Measurements from ENCODE around the gene HTR3A.

DNA sequence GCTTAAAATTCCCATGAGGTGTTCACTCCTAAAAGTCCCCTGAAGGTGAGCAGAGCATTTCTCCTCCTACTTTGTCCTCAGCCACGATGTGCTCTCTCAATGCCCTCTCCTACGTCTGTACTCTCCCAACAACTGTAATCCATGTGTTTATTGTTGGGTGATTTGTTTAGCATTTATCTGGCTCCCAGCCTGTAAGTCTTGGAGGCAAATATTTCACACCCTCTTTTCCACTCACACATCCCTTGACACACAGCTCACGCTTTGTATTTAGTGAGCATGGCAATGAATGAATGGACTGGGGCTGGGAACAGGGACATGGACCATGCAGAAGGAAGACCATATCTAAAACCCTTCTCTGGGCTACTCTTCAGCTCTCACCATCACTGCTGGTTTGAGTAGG, 22.6 kb downstream of the HTR3A start:
- TF ChIP-seq, protein P1, sequence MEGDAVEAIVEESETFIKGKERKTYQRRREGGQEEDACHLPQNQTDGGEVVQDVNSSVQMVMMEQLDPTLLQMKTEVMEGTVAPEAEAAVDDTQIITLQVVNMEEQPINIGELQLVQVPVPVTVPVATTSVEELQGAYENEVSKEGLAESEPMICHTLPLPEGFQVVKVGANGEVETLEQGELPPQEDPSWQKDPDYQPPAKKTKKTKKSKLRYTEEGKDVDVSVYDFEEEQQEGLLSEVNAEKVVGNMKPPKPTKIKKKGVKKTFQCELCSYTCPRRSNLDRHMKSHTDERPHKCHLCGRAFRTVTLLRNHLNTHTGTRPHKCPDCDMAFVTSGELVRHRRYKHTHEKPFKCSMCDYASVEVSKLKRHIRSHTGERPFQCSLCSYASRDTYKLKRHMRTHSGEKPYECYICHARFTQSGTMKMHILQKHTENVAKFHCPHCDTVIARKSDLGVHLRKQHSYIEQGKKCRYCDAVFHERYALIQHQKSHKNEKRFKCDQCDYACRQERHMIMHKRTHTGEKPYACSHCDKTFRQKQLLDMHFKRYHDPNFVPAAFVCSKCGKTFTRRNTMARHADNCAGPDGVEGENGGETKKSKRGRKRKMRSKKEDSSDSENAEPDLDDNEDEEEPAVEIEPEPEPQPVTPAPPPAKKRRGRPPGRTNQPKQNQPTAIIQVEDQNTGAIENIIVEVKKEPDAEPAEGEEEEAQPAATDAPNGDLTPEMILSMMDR (IDR thresholded peaks at IDR 0.05) = no peak
- TF ChIP-seq, protein P2, sequence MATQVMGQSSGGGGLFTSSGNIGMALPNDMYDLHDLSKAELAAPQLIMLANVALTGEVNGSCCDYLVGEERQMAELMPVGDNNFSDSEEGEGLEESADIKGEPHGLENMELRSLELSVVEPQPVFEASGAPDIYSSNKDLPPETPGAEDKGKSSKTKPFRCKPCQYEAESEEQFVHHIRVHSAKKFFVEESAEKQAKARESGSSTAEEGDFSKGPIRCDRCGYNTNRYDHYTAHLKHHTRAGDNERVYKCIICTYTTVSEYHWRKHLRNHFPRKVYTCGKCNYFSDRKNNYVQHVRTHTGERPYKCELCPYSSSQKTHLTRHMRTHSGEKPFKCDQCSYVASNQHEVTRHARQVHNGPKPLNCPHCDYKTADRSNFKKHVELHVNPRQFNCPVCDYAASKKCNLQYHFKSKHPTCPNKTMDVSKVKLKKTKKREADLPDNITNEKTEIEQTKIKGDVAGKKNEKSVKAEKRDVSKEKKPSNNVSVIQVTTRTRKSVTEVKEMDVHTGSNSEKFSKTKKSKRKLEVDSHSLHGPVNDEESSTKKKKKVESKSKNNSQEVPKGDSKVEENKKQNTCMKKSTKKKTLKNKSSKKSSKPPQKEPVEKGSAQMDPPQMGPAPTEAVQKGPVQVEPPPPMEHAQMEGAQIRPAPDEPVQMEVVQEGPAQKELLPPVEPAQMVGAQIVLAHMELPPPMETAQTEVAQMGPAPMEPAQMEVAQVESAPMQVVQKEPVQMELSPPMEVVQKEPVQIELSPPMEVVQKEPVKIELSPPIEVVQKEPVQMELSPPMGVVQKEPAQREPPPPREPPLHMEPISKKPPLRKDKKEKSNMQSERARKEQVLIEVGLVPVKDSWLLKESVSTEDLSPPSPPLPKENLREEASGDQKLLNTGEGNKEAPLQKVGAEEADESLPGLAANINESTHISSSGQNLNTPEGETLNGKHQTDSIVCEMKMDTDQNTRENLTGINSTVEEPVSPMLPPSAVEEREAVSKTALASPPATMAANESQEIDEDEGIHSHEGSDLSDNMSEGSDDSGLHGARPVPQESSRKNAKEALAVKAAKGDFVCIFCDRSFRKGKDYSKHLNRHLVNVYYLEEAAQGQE (IDR thresholded peaks at IDR 0.05; ENCODE audit: insufficient read depth in 1 of 2, low read depth in 2 of 2, low read length in 1 of 2) = no peak

Measured in Panc1 (cell line).